ENCODE measurements around the gene FOXO6.

Gene FOXO6

GRCh38 chr1:41345434-41346075, 15.7 kb upstream of the FOXO6 start:
- H3K27ac ChIP-seq (ENCODE audit: poor library complexity, severe bottlenecking), result no peak overlapping the region
- DNase-seq (ENCODE audit: low spot score), result no peak
- no peak for TF ChIP-seq CTCF (IDR thresholded peaks at IDR 0.05; ENCODE audit: poor library complexity, severe bottlenecking)

DNA sequence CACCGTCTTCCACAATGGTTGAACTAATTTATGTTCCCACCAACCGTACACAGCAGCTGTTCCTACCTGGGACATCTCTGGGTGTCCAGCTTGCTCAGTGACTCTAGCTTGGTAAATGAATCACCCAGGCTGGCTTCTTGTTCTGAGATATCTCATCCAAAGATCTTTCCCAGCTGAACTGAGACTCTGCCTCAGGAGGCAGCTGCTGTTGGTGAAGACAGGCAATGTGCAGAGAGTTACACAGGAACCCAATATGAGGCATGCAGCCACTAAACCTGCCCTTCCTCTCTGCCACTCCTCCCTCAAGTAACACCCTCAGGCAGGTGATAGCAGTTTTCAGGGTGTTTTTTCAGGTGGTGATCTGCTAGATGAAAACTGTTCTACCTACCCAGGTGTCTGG, 14.0 kb upstream of the FOXO6 start:
- no peak for TF ChIP-seq CTCF (IDR thresholded peaks at IDR 0.05; ENCODE audit: poor library complexity, severe bottlenecking)
- H3K36me3 ChIP-seq (ENCODE audit: low read depth), result no peaks in the 10 kb centered on the region
- peak; percentile 31; the same call in 1 of the 3 replicates for ATAC-seq (ENCODE audit: low read depth)
- H3K27me3 ChIP-seq (ENCODE audit: insufficient read depth, poor library complexity, severe bottlenecking), result no peaks in the 10 kb centered on the region
- no peak overlapping the region for H3K4me3 ChIP-seq (ENCODE audit: severe bottlenecking)
- H3K4me1 ChIP-seq (ENCODE audit: insufficient read depth, poor library complexity, severe bottlenecking), result peaks cover under 1% of the 10 kb centered on the region
- no peak overlapping the region for H3K27ac ChIP-seq (ENCODE audit: poor library complexity, severe bottlenecking)
- no peak for DNase-seq (ENCODE audit: low spot score)
- H3K9me3 ChIP-seq (ENCODE audit: severe bottlenecking), result no peaks in the 10 kb centered on the region

More at GRCh38 chr1:41345434-41346075, 15.7 kb upstream of the FOXO6 start:
- no peaks in the 10 kb centered on the region for H3K27me3 ChIP-seq (ENCODE audit: insufficient read depth, poor library complexity, severe bottlenecking)
- H3K36me3 ChIP-seq (ENCODE audit: low read depth), result no peaks in the 10 kb centered on the region
- peaks cover 3% of the 10 kb centered on the region for H3K4me1 ChIP-seq (ENCODE audit: insufficient read depth, poor library complexity, severe bottlenecking)
- no peak for ATAC-seq (ENCODE audit: low read depth)
- no peaks in the 10 kb centered on the region for H3K9me3 ChIP-seq (ENCODE audit: severe bottlenecking)
- no peak overlapping the region for H3K4me3 ChIP-seq (ENCODE audit: severe bottlenecking)

GRCh38 chr1:41348394-41348793, 12.8 kb upstream of the FOXO6 start:
- DNase-seq (ENCODE audit: low spot score) (no peak), ATAC-seq (ENCODE audit: low read depth) (no peak)
- Histone ChIP-seq H3K4me3 (ENCODE audit: severe bottlenecking) (no peak overlapping the region), H3K9me3 (ENCODE audit: severe bottlenecking) (no peaks in the 10 kb centered on the region), H3K4me1 (ENCODE audit: insufficient read depth, poor library complexity, severe bottlenecking) (no peaks in the 10 kb centered on the region), H3K27ac (ENCODE audit: poor library complexity, severe bottlenecking) (no peak overlapping the region), H3K36me3 (ENCODE audit: low read depth) (no peaks in the 10 kb centered on the region), H3K27me3 (ENCODE audit: insufficient read depth, poor library complexity, severe bottlenecking) (no peaks in the 10 kb centered on the region)
- no peak for TF ChIP-seq CTCF (IDR thresholded peaks at IDR 0.05; ENCODE audit: poor library complexity, severe bottlenecking)

DNA sequence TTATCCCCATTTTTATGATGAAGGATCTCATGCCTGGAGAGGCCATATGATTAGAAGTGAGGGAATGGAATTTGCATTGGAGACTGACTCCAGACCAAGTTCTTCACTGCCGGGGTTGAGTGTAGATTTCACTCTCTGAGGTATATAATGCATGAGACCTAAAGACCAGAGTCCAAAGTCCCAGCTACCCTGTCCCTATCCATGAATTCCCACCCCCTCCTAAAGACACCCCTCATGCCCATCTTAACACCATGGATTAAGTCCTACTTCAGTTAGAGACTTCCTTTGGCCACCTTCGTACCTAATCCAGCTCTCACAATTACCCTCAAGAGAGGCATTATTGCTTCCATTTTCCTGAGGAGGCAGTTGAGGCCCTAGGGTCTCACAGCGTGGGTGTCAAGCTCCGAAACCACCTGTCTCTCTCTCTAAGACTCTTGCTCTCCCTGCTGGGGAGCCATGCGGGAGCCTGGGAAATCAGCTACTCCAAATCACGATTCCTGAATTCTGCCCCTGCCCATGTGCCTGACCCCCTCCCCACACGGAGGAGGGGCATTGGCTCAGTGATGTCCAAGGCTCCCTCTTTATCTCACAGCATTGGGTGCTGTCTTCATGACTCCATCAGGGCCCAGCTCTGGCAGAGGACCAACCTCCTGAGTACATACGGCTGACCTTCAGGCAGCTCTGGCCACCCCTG, 11.7 kb upstream of the FOXO6 start:
- Histone ChIP-seq H3K36me3 (ENCODE audit: low read depth) (no peaks in the 10 kb centered on the region), H3K9me3 (ENCODE audit: severe bottlenecking) (no peaks in the 10 kb centered on the region), H3K4me1 (ENCODE audit: insufficient read depth, poor library complexity, severe bottlenecking) (no peaks in the 10 kb centered on the region), H3K4me3 (ENCODE audit: severe bottlenecking) (no peak overlapping the region), H3K27ac (ENCODE audit: poor library complexity, severe bottlenecking) (no peak overlapping the region), H3K27me3 (ENCODE audit: insufficient read depth, poor library complexity, severe bottlenecking) (no peaks in the 10 kb centered on the region)
- ATAC-seq (ENCODE audit: low read depth) (no peak), DNase-seq (ENCODE audit: low spot score) (no peak)
- TF ChIP-seq CTCF (IDR thresholded peaks at IDR 0.05; ENCODE audit: poor library complexity, severe bottlenecking), result no peak

- no peak for TF ChIP-seq CTCF (IDR thresholded peaks at IDR 0.05; ENCODE audit: poor library complexity, severe bottlenecking)
- DNase-seq (ENCODE audit: low spot score) (peak; percentile 13), ATAC-seq (ENCODE audit: low read depth) (no peak)
- Histone ChIP-seq H3K9me3 (ENCODE audit: severe bottlenecking) (no peaks in the 10 kb centered on the region), H3K4me1 (ENCODE audit: insufficient read depth, poor library complexity, severe bottlenecking) (no peaks in the 10 kb centered on the region), H3K27ac (ENCODE audit: poor library complexity, severe bottlenecking) (no peak overlapping the region), H3K4me3 (ENCODE audit: severe bottlenecking) (no peak overlapping the region), H3K27me3 (ENCODE audit: insufficient read depth, poor library complexity, severe bottlenecking) (no peaks in the 10 kb centered on the region), H3K36me3 (ENCODE audit: low read depth) (no peaks in the 10 kb centered on the region)
Measured at GRCh38 chr1:41350055-41350378, 11.2 kb upstream of the FOXO6 start.
